Urinary bladder (tissue), 4 donors: Measurements from ENCODE around the gene PPP1R3F. TPM values are rescaled to one million over a fixed set of nuclear protein-coding genes. Genes with fewer than 3 reads are reported as not detected.
"Not testable (repeated sequence)": the region's sequence is repeated elsewhere in the genome, so short reads cannot be mapped to it uniquely, and the experiment has no call there.

Experiments
- DNase-seq: peaks from one replicate; pipeline ENCODE4 v3.0.0-alpha.2; 2015; ENCODE audit errors: extremely low spot score
- H3K27ac ChIP-seq: one replicate; pipeline ENCODE4 v1.5.1; 2013; ENCODE audit warnings: low read depth, mild to moderate bottlenecking, moderate library complexity
- H3K36me3 ChIP-seq: one replicate; pipeline ENCODE4 v1.6.1; 2013; ENCODE audit warnings: mild to moderate bottlenecking, moderate library complexity; ENCODE audit not compliant: insufficient read depth
- H3K4me1 ChIP-seq: one replicate; pipeline ENCODE4 v1.6.1; 2013; ENCODE audit warnings: mild to moderate bottlenecking, moderate library complexity; ENCODE audit not compliant: insufficient read depth
- H3K4me3 ChIP-seq: one replicate; pipeline ENCODE4 v1.5.1; 2013; ENCODE audit warnings: low read depth, low read length
- WGBS: extraction: QIAGEN DNeasy Blood & Tissue Kit; methylation state at CpG from one replicate; pipeline ENCODE4 v1.1.7; 2013; 5-methylcytosine and 5-hydroxymethylcytosine counted together
- polyA plus RNA-seq: library from polyadenylated mRNA; stranded (reverse); fragments of 200-250 nt; gene quantifications from one replicate; pipeline ENCODE4 v1.2.3, GENCODE V29; 2013
- total RNA-seq: library from RNA; depleted of rRNA; stranded (reverse); fragments of >200 nt; gene quantifications from one replicate; pipeline ENCODE4 v1.2.3, GENCODE V29; 2014
- donor health status: healthy with polysubstance abuse.
- donor health status: healthy.

PPP1R3F gene
- total and polyA plus RNA-seq, 2 donors, result 4.8 to 9.8 TPM

DNA sequence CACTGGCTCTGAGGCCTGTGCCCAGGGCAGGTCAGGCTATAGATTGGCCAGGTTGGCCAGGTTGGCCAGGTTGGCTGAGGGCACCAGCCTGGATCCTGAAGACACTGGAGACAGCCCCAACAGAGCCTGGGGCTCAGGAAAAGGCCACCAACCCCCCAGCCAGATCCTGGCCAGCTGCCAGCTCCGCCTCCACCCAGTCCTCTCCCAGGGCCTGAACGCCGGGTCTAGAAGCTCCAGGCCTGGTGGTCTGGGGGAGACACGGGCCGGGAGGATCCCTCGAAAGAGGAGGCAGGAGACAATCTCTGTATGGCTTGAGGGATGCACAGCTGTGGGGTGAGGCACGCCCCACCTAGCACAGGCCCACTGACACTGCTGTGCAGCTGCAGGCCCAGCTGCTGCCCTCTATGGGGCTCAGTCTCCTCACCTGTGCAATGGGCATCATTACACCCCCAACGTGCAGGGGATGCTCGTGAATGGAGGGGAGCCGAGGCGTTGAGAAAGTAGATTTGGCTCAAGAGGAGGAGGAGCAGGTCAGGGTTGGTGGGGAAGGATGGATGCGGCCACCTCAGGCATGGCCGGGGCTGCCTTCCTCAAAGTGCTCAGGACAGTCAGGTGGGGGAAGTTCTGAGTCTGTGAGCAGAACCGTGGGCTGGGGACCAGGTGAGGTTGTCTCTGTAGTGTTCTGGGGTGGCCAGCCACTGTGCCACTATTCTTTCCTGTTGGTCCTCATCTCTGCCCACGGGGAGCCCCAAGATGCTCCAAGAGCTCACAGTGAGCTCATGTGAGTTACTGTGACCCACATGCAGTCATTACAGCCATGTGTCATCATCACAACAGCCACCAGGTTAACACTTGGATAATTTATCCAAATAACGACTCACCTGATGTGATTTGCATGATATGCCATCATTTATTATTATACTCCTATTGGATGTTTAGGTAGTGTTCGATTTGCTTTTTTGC is 23.1 kb downstream of the PPP1R3F start:
- H3K4me3 ChIP-seq, result no peak overlapping the region
- H3K4me1 ChIP-seq, result no peaks in the 10 kb centered on the region
- H3K36me3 ChIP-seq, result no peaks in the 10 kb centered on the region
- WGBS, result 82% methylated on average over 17 of the region's 17 CpGs
- DNase-seq, result no peak
- H3K27ac ChIP-seq, result no peak overlapping the region

GRCh38 chrX:49299293-49299692 is 29.7 kb downstream of the PPP1R3F start:
- not testable (repeated sequence) for H3K4me3 ChIP-seq, H3K27ac ChIP-seq, H3K4me1 ChIP-seq, H3K36me3 ChIP-seq, DNase-seq
- 96% methylated on average over 5 of the region's 5 CpGs for WGBS

GRCh38 chrX:49300703-49301102 is 31.1 kb downstream of the PPP1R3F start:
- Histone ChIP-seq H3K4me1 (no peaks in the 10 kb centered on the region), H3K27ac (no peak overlapping the region), H3K36me3 (no peaks in the 10 kb centered on the region), H3K4me3 (no peak overlapping the region)
- WGBS, result 92% methylated on average over 1 of the region's 1 CpG
- DNase-seq, result no peak

- Histone ChIP-seq H3K4me1 (no peaks in the 10 kb centered on the region), H3K36me3 (no peaks in the 10 kb centered on the region), H3K27ac (no peak within 1 kb of the TSS), H3K4me3 (no peak within 1 kb of the TSS)
- DNase-seq, result no peak
- 82% methylated on average over 15 of the region's 15 CpGs for WGBS
Measured at GRCh38 chrX:49303346-49303745, 33.8 kb downstream of the PPP1R3F start, which contains the start of gene GAGE10. Gene GAGE10, plus strand, starts transcription at chrX:49303646. Its CDS starts 1,214 bp downstream, at chrX:49304860.

DNA sequence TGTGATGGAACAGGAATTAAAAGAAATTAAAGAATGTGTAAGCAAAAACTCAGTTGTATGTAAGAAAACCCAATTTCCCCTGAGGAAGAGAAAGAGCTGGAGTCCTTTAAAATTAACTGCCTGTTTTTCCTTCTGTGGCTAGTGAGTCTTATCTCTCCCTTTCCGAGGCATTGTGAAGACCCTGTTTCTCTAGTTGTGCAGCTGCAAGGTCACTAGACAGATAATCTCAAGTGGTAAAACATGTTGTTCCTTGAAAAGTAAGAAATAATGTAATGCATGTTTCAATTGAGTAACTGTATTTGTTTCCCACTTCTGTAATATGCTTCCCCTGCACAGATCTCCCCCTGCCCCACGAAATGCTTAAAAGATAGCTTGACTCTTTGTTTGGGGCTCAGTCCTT is 38.2 kb downstream of the PPP1R3F start:
- not testable (repeated sequence) for H3K4me3 ChIP-seq, H3K4me1 ChIP-seq, H3K27ac ChIP-seq, H3K36me3 ChIP-seq, DNase-seq
- 74% methylated on average over 2 of the region's 2 CpGs for WGBS

DNA sequence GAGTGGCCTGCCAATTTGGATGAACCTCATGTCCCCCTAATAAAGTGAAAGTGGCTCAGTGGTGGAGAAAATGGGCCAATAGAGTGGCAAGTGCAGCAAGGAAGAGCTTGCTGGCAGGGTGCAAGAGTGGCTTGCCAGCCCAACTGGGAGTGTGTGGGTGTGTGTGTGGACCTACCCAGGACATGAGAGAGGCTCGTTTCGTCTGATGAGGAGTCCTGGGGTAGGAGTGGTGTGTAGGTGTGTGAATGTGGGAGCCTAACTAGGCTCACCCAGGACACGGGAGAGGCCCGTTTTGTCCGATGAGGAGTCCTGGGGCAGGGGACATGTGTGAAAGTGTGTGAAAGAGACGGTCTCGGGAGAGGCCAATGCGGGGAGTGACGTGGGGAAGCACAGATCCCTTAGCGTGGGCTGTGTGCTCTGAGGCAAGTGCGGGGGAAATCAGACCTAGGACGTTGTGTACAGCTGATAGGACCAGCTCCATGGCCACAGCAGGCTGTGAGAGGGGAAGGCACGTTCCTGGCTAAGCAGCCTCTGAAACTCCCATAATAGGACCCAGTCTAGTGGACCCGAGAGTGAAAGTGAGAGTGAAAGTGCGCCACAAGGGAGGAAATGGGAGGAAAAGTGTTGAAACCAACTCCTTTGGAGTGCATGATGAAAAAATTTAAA is 39.1 kb downstream of the PPP1R3F start:
- Histone ChIP-seq H3K27ac (no peak overlapping the region), H3K36me3 (no peaks in the 10 kb centered on the region), H3K4me3 (peak overlapping the region; percentile 22), H3K4me1 (no peaks in the 10 kb centered on the region)
- DNase-seq, result no peak
- WGBS, result 43% methylated on average over 15 of the region's 15 CpGs

- DNase-seq, result no peak
- Histone ChIP-seq H3K4me3 (peak overlapping the region; percentile 22), H3K36me3 (no peaks in the 10 kb centered on the region), H3K4me1 (no peaks in the 10 kb centered on the region), H3K27ac (peak overlapping the region; percentile 10)
- 5% methylated on average over 8 of the region's 8 CpGs for WGBS
Measured at GRCh38 chrX:49309401-49309981, 39.9 kb downstream of the PPP1R3F start.

DNA sequence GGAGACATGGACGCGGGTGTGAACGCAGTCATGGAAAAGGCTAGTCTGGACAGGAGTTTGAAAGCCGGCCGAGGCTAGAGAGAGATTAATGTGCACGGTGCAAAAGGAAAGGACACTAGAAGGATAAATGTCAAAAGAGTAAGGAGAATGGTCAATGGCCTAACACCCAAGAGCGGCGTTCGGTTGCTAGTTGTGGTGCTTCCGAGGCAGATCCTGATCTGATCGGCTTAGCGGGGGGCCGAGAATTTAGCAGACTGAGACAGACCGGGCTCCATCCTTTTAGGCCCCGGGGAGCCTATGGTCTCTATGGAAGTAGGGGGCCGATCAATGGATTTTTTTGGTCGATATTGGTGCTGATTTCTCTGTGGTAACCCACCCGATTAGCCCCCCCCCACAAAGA is 40.8 kb downstream of the PPP1R3F start:
- 64% methylated on average over 18 of the region's 18 CpGs for WGBS
- H3K36me3 ChIP-seq, result no peaks in the 10 kb centered on the region
- H3K4me3 ChIP-seq, result no peak overlapping the region
- no peak overlapping the region for H3K27ac ChIP-seq
- no peaks in the 10 kb centered on the region for H3K4me1 ChIP-seq
- no peak for DNase-seq

DNA sequence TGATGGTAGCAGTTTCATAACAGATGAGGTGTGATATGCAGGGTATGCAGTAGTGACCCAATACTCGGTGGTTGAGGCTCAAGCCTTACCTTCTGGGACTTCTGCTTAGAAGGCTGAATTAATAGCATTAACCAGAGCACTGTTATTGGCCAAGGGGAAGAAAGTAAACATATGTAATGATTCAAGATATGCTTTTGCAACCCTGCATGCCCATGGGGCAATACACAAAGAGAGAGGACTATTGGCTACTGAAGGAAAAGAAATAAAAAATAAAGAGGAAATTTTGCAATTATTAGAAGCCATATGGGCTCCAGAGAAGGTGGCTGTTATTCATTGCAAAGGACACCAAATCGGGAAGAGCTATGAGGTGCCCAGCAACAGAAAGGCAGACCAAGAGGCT is 42.6 kb downstream of the PPP1R3F start:
- 89% methylated on average over 2 of the region's 2 CpGs for WGBS
- no peak for DNase-seq
- H3K27ac ChIP-seq, result no peak overlapping the region
- no peaks in the 10 kb centered on the region for H3K36me3 ChIP-seq
- no peak overlapping the region for H3K4me3 ChIP-seq
- H3K4me1 ChIP-seq, result no peaks in the 10 kb centered on the region

DNA sequence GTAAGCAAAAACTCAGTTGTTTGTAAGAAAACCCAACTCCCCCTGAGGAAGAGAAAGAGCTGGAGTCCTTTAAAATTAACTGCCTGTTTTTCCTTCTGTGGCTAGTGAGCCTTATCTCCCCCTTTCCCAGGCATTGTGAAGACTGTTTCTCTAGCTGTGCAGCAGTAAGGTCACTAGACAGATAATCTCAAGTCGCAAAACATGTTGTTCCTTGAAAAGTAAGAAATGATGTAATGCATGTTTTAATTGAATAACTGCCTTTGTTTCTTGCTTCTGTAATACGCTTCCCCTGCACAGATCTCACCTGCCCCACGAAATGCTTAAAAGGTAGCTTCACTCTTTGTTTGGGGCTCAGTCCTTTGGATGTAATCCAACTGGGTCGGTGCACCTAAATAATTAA is 46.5 kb downstream of the PPP1R3F start:
- WGBS, result 55% methylated on average over 4 of the region's 4 CpGs
- H3K27ac ChIP-seq, result no peak overlapping the region
- H3K36me3 ChIP-seq, result no peaks in the 10 kb centered on the region

GRCh38 chrX:49321737-49322136 is 52.1 kb downstream of the PPP1R3F start, which contains the start of gene GAGE12J:
Gene GAGE12J, plus strand, starts transcription at chrX:49322037. Its CDS starts 1,157 bp downstream, at chrX:49323194.
- DNase-seq, H3K4me1 ChIP-seq, H3K36me3 ChIP-seq, H3K4me3 ChIP-seq, H3K27ac ChIP-seq: not testable (repeated sequence)
- WGBS, result no CpG with 5 or more reads among the region's 16 CpGs

More for the DNA sequence above, 46.5 kb downstream of the PPP1R3F start:
- DNase-seq, result no peak
- Histone ChIP-seq H3K4me3 (no peak overlapping the region), H3K4me1 (no peaks in the 10 kb centered on the region)

DNA sequence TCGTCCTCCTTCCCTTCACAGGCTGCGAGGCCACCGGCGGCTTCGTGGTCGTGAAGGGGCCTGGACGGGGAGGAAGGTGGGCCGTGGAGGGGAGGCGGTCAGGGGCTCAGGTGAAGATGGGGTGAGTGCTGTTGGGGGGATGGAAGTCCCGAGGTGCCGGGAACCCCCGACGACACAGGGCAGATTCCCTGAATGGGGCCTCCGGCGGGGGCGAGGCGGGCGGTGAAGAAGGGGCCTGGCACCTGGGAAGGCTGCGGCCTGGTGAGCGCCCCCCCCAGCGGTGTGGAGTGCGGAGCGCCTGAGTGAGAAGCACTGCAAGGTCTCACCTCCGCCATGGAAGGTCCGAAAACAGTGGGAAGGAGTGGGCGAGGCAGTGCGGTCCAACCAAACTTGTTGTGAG is 52.7 kb downstream of the PPP1R3F start:
- DNase-seq, H3K4me1 ChIP-seq, H3K27ac ChIP-seq, H3K36me3 ChIP-seq, H3K4me3 ChIP-seq: not testable (repeated sequence)
- WGBS, result no CpG with 5 or more reads among the region's 27 CpGs

GRCh38 chrX:49323735-49324134 is 54.1 kb downstream of the PPP1R3F start:
- WGBS, result no CpG with 5 or more reads among the region's 7 CpGs
- H3K27ac ChIP-seq, H3K36me3 ChIP-seq, H3K4me3 ChIP-seq, H3K4me1 ChIP-seq, DNase-seq: not testable (repeated sequence)
